B cell (primary cell): ENCODE results near the gene ERAS. TPM values are rescaled to one million over a fixed set of nuclear protein-coding genes. Genes with fewer than 3 reads are reported as not detected.

Experiments used
- ATAC-seq: fragments of 200-7000 bp; cut with Tn5 transposase; one replicate; pipeline ENCODE4 v1.10.0; 2021; ENCODE audit warnings: low read depth, mild to moderate bottlenecking, moderate number of reproducible peaks, moderate library complexity
- CTCF ChIA-PET: fragments of 350-600 bp; sonication (Branson Sonifier 250); formaldehyde crosslinking; loops from one replicate; lab custom pipeline; 2021; ENCODE audit warnings: antibody characterized with exemption, inconsistent platforms; lab: Charles Lee
- POLR2A ChIA-PET: fragments of 350-600 bp; sonication (Branson Sonifier 250); formaldehyde crosslinking; loops from one replicate; lab custom pipeline; 2021; ENCODE audit warnings: antibody characterized with exemption; lab: Charles Lee
- DNase-seq: peaks from one replicate; pipeline ENCODE4 v3.0.0; 2013
- H2AFZ ChIP-seq: 2 replicates; pipeline ENCODE4 v1.6.1; 2012; ENCODE audit warnings: mild to moderate bottlenecking, low read depth, low read length; ENCODE audit not compliant: insufficient read depth, poor library complexity, severe bottlenecking
- H3K27ac ChIP-seq, 2 donors: 1 replicate in 1 of 2; 2 replicates in 1 of 2; pipeline ENCODE4 v1.5.1; 2012 to 2013; ENCODE audit warnings: low read length in 2 of 2, mild to moderate bottlenecking in 2 of 2, moderate library complexity in 1 of 2
- H3K27me3 ChIP-seq, 4 experiments: fragments of 200-600 bp in 1 of 4; sonication (generic) in 1 of 4; replicated peaks in 1 of 4; 1 replicate in 2 of 4; 2 replicates in 2 of 4; pipeline versions ENCODE4 v1.6.1 to v1.7.0; 2013 to 2016; ENCODE audit warnings: low read length in 3 of 4, mild to moderate bottlenecking in 2 of 4, mixed read lengths in 1 of 4, moderate library complexity in 1 of 4; ENCODE audit not compliant: insufficient read depth in 4 of 4, control insufficient read depth in 3 of 4; ENCODE audit errors: control extremely low read depth in 1 of 4
- H3K36me3 ChIP-seq, 2 experiments: replicated peaks in 1 of 2; 1 replicate in 1 of 2; 2 replicates in 1 of 2; pipeline versions ENCODE4 v1.6.1 to v1.7.1; 2013; ENCODE audit warnings: low read length in 1 of 2; ENCODE audit not compliant: insufficient read depth in 2 of 2, control insufficient read depth in 1 of 2; ENCODE audit errors: control extremely low read depth in 1 of 2, extremely low read depth in 1 of 2
- H3K4me1 ChIP-seq, 2 donors: fragments of 200-600 bp in 1 of 2; sonication (generic) in 1 of 2; 1 replicate in 1 of 2; 2 replicates in 1 of 2; pipeline versions ENCODE4 v1.5.1 to v1.6.1; 2013 to 2017; ENCODE audit warnings: low read length in 2 of 2; ENCODE audit not compliant: control insufficient read depth in 2 of 2, insufficient read depth in 2 of 2
- H3K4me2 ChIP-seq: replicated peaks from 2 replicates; pipeline ENCODE3; 2012; ENCODE audit warnings: mild to moderate bottlenecking, low read depth, low read length; ENCODE audit not compliant: poor library complexity, severe bottlenecking
- H3K4me3 ChIP-seq, 5 experiments: fragments of 200-600 bp in 1 of 5; sonication (generic) in 1 of 5; 1 replicate in 3 of 5; 2 replicates in 2 of 5; pipeline versions ENCODE4 v1.5.1 to v1.7.0; 2011 to 2016; ENCODE audit warnings: low read length in 4 of 5, mild to moderate bottlenecking in 4 of 5, low read depth in 2 of 5, control low read depth in 1 of 5, moderate library complexity in 1 of 5; ENCODE audit not compliant: insufficient read depth in 1 of 5; ENCODE audit errors: control extremely low read depth in 1 of 5, extremely low read depth in 1 of 5
- H3K79me2 ChIP-seq: fragments of 200-600 bp; sonication (generic); one replicate; pipeline ENCODE4 v1.6.0; 2016; ENCODE audit warnings: low read length; ENCODE audit not compliant: control insufficient read depth, insufficient read depth
- H3K9ac ChIP-seq: fragments of 200-600 bp; sonication (generic); 2 replicates; pipeline ENCODE4 v1.6.1; 2017; ENCODE audit warnings: mild to moderate bottlenecking, low read length, moderate library complexity
- H3K9me3 ChIP-seq, 3 donors: one replicate each; pipeline versions ENCODE4 v1.6.1 to v1.7.1; 2013; ENCODE audit warnings: low read length in 2 of 3; ENCODE audit not compliant: control insufficient read depth in 2 of 3, insufficient read depth in 1 of 3; ENCODE audit errors: control extremely low read depth in 1 of 3
- H4K20me1 ChIP-seq: 2 replicates; pipeline ENCODE4 v1.6.0; 2012; ENCODE audit warnings: mild to moderate bottlenecking, low read length; ENCODE audit not compliant: insufficient read depth, control insufficient read depth, poor library complexity, severe bottlenecking
- H3K27ac Mint-ChIP-seq: one replicate; pipeline ENCODE4 v1.8.0; 2021; ENCODE audit warnings: mixed read lengths
- H3K27me3 Mint-ChIP-seq: one replicate; pipeline ENCODE4 v1.8.0; 2021; ENCODE audit warnings: mixed read lengths
- H3K4me1 Mint-ChIP-seq: one replicate; pipeline ENCODE4 v1.8.0; 2021; ENCODE audit warnings: mixed read lengths
- H3K4me3 Mint-ChIP-seq: one replicate; pipeline ENCODE4 v1.8.0; 2021; ENCODE audit warnings: mixed read lengths
- H3K9me3 Mint-ChIP-seq: one replicate; pipeline ENCODE4 v1.8.0; 2022; ENCODE audit warnings: mixed read lengths; ENCODE audit not compliant: insufficient read depth
- CTCF ChIP-seq: fragments of 200-600 bp; IDR thresholded peaks from one replicate; pipeline ENCODE4 v1.8.0; 2022; ENCODE audit warnings: antibody characterized with exemption, mild to moderate bottlenecking
- EZH2 ChIP-seq: IDR thresholded peaks from 2 replicates; pipeline ENCODE4 v1.6.1; 2012; ENCODE audit warnings: borderline replicate concordance, low read depth, mild to moderate bottlenecking, moderate library complexity, low read length; ENCODE audit not compliant: insufficient read depth, poor library complexity, severe bottlenecking
- WGBS: methylation state at CpG from one replicate; pipeline ENCODE4 v1.1.5; 2013; ENCODE audit warnings: missing lambda C conversion rate; ENCODE audit not compliant: insufficient coverage; 5-methylcytosine and 5-hydroxymethylcytosine counted together
- intact Hi-C: fragments of 100-400 bp; cut with micrococcal nuclease; formaldehyde crosslinking; loops from one replicate; pipeline ENCODE4 v1.10.0; 2022
- polyA plus RNA-seq: library from polyadenylated mRNA; depleted of rRNA; stranded (reverse); fragments of >200 nt; gene quantifications from 2 replicates; pipeline ENCODE4 v1.2.3, GENCODE V29; 2012
- total RNA-seq, 2 donors: library from RNA; stranded (reverse); fragments of 120-200 nt in 1 of 2; gene quantifications; 1 replicate in 1 of 2; 2 replicates in 1 of 2; pipeline versions ENCODE4 v1.2.3 to v1.2.4, GENCODE V29; 2013 to 2022

Gene ERAS
- total and polyA plus RNA-seq, 2 donors (not counting 1 experiment from before 2014, with no cell fraction given) = 0.09 TPM; not detected in 1

- DNase-seq (no peak), ATAC-seq (peak; percentile 34)
- peaks cover 0 to 5% of the 10 kb centered on the region in 2 experiments for H3K36me3 ChIP-seq
- peaks cover 14% of the 10 kb centered on the region for H3K4me1 Mint-ChIP-seq
- intact Hi-C loops = loop anchor here (1.0 to 5.0 kb wide), 6 partner anchors 65 to 325 kb away; partner anchors contain the start of genes FTSJ1, SUV39H1 and TFE3
- peak overlapping the region; percentile 96 for H3K4me3 Mint-ChIP-seq
- TF ChIP-seq EZH2 (no peak), CTCF (no peak)
- H3K4me3 ChIP-seq = peak overlapping the region; percentile 28 to 77 (median 72)
- peaks cover 4 to 16% of the 10 kb centered on the region in 2 donors for H3K4me1 ChIP-seq
- peak overlapping the region; percentile 78 for H3K9ac ChIP-seq
- H3K9me3 Mint-ChIP-seq = no peaks in the 10 kb centered on the region
- no peaks in the 10 kb centered on the region for H3K9me3 ChIP-seq
- peak overlapping the region; percentile 95 to 96 for H3K27ac ChIP-seq
- H3K27me3 ChIP-seq = no peaks in the 10 kb centered on the region
- H4K20me1 ChIP-seq = no peaks in the 10 kb centered on the region
- no peaks in the 10 kb centered on the region for H3K79me2 ChIP-seq
- CTCF ChIA-PET = interaction anchor here (1.0 to 1.5 kb wide), 5 partner anchors 119 to 354 kb away, joined by 3 to 7 read pairs (median 3); partner anchors contain the start of gene WAS
- H3K27ac Mint-ChIP-seq = peak overlapping the region; percentile 98
- peak overlapping the region; percentile 77 for H3K4me2 ChIP-seq
- WGBS = 10% methylated on average over 19 of the region's 40 CpGs
- H3K27me3 Mint-ChIP-seq = no peaks in the 10 kb centered on the region
- peak overlapping the region; percentile 81 for H2AFZ ChIP-seq
- POLR2A ChIA-PET = interaction anchor here (0.6 to 1.5 kb wide), 9 partner anchors 65 to 1646 kb away, joined by 3 to 9 read pairs (median 4); partner anchors contain the start of genes PQBP1, TBC1D25 and TIMM17B
These were observed 24.0 kb upstream of the ERAS start for GRCh38 chrX:48802089-48802904.

GRCh38 chrX:48802905-48803200, 23.5 kb upstream of the ERAS start:
- H3K4me1 Mint-ChIP-seq = peaks cover 14% of the 10 kb centered on the region
- Histone ChIP-seq H3K27me3 (no peaks in the 10 kb centered on the region), H3K4me1 (peaks cover 4 to 16% of the 10 kb centered on the region in 2 donors), H2AFZ (peak overlapping the region; percentile 81), H3K79me2 (no peaks in the 10 kb centered on the region), H3K36me3 (peaks cover 0 to 6% of the 10 kb centered on the region in 2 experiments), H3K9me3 (no peaks in the 10 kb centered on the region), H3K27ac (peak overlapping the region; percentile 95 to 96), H3K4me3 (peak overlapping the region in 3 of 5 experiments; percentile 65 to 75 (median 72)), H3K4me2 (peak overlapping the region; percentile 77), H3K9ac (peak overlapping the region; percentile 78), H4K20me1 (no peaks in the 10 kb centered on the region)
- CTCF ChIA-PET = no interaction called here
- no peak for ATAC-seq
- peak overlapping the region; percentile 98 for H3K27ac Mint-ChIP-seq
- POLR2A ChIA-PET = interaction anchor here (0.7 kb wide), 1 partner anchor 235 kb away, joined by 3 read pairs; no protein-coding TSS in a partner anchor
- peak overlapping the region; percentile 96 for H3K4me3 Mint-ChIP-seq
- no peak for DNase-seq
- TF ChIP-seq EZH2 (no peak), CTCF (no peak)
- intact Hi-C loops = loop anchor here (1.0 to 5.0 kb wide), 6 partner anchors 66 to 326 kb away; partner anchors contain the start of genes FTSJ1, SUV39H1 and TFE3
- no peaks in the 10 kb centered on the region for H3K27me3 Mint-ChIP-seq
- 100% methylated on average over 1 of the region's 4 CpGs for WGBS
- H3K9me3 Mint-ChIP-seq = no peaks in the 10 kb centered on the region
